ENCODE results near the gene MRPL18. TPM values are rescaled to one million over a fixed set of nuclear protein-coding genes. Genes with fewer than 3 reads are reported as not detected.

Gene MRPL18
- polyA plus RNA-seq, 1 donor from 2014 or later: 105 TPM

- peaks cover 7% of the 10 kb centered on the region for H3K79me2 ChIP-seq (replicated peaks; ENCODE audit: insufficient read depth, low read length)
- TF ChIP-seq MXI1 (conservative IDR thresholded peaks at IDR 0.05; ENCODE audit: poor library complexity, severe bottlenecking): no peak
- TF ChIP-seq, protein P1, sequence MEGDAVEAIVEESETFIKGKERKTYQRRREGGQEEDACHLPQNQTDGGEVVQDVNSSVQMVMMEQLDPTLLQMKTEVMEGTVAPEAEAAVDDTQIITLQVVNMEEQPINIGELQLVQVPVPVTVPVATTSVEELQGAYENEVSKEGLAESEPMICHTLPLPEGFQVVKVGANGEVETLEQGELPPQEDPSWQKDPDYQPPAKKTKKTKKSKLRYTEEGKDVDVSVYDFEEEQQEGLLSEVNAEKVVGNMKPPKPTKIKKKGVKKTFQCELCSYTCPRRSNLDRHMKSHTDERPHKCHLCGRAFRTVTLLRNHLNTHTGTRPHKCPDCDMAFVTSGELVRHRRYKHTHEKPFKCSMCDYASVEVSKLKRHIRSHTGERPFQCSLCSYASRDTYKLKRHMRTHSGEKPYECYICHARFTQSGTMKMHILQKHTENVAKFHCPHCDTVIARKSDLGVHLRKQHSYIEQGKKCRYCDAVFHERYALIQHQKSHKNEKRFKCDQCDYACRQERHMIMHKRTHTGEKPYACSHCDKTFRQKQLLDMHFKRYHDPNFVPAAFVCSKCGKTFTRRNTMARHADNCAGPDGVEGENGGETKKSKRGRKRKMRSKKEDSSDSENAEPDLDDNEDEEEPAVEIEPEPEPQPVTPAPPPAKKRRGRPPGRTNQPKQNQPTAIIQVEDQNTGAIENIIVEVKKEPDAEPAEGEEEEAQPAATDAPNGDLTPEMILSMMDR (IDR thresholded peaks at IDR 0.05; ENCODE audit: poor library complexity, severe bottlenecking): no peak
- no peak for TF ChIP-seq TAF1 (IDR thresholded peaks at IDR 0.05; ENCODE audit: low read depth)
- TF ChIP-seq RAD21 (conservative IDR thresholded peaks at IDR 0.05): no peak
- no peak for TF ChIP-seq EP300 (conservative IDR thresholded peaks at IDR 0.05; ENCODE audit: poor library complexity, severe bottlenecking)
- no peak for TF ChIP-seq EZH2 (IDR thresholded peaks at IDR 0.05; ENCODE audit: borderline replicate concordance, insufficient read depth, low read length, poor library complexity, severe bottlenecking)
- no peak for TF ChIP-seq REST (IDR thresholded peaks at IDR 0.05; ENCODE audit: borderline replicate concordance)
- TF ChIP-seq POLR2AphosphoS5 (IDR thresholded peaks at IDR 0.05): no peak
- no peak for TF ChIP-seq SMC3 (conservative IDR thresholded peaks at IDR 0.05; ENCODE audit: poor library complexity)
- no peaks in the 10 kb centered on the region for H3K27me3 ChIP-seq (ENCODE audit: insufficient read depth, low read depth, low read length)
- H3K4me2 ChIP-seq (ENCODE audit: low read length): no peak overlapping the region
- no peak overlapping the region for H2AFZ ChIP-seq (ENCODE audit: low read depth, low read length)
- H3K9me2 ChIP-seq (ENCODE audit: insufficient read depth, low read length): no peaks in the 10 kb centered on the region
- peaks cover 8% of the 10 kb centered on the region for H4K20me1 ChIP-seq (ENCODE audit: insufficient read depth)
- H3K4me3 ChIP-seq (ENCODE audit: low read length): no peak overlapping the region
- H3K9me3 ChIP-seq (ENCODE audit: low read length): no peaks in the 10 kb centered on the region
- H3K9ac ChIP-seq (ENCODE audit: low read length): no peak overlapping the region
- no peaks in the 10 kb centered on the region for H3F3A ChIP-seq (ENCODE audit: insufficient read depth, low read length, poor library complexity, severe bottlenecking)
- peaks cover 8% of the 10 kb centered on the region for H3K36me3 ChIP-seq (ENCODE audit: insufficient read depth, low read length)
- H3K27ac ChIP-seq (ENCODE audit: low read length): no peak overlapping the region
Observed at GRCh38 chr6:159758031-159759001, 32.0 kb upstream of the MRPL18 start.

- Histone ChIP-seq H3F3A (ENCODE audit: insufficient read depth, low read length, poor library complexity, severe bottlenecking) (no peaks in the 10 kb centered on the region), H4K20me1 (ENCODE audit: insufficient read depth) (peaks cover 2% of the 10 kb centered on the region), H3K4me2 (ENCODE audit: low read length) (no peak overlapping the region), H3K9me3 (ENCODE audit: low read length) (no peaks in the 10 kb centered on the region), H3K79me2 (replicated peaks; ENCODE audit: insufficient read depth, low read length) (peaks cover 15% of the 10 kb centered on the region), H3K4me3 (ENCODE audit: low read length) (no peak overlapping the region), H3K27ac (ENCODE audit: low read length) (no peak overlapping the region), H3K27me3 (ENCODE audit: insufficient read depth, low read depth, low read length) (no peaks in the 10 kb centered on the region), H3K9ac (ENCODE audit: low read length) (no peak overlapping the region), H2AFZ (ENCODE audit: low read depth, low read length) (no peak overlapping the region), H3K36me3 (ENCODE audit: insufficient read depth, low read length) (peaks cover 5% of the 10 kb centered on the region), H3K9me2 (ENCODE audit: insufficient read depth, low read length) (no peaks in the 10 kb centered on the region)
- TF ChIP-seq, protein P1 (IDR thresholded peaks at IDR 0.05; ENCODE audit: poor library complexity, severe bottlenecking): no peak
- TF ChIP-seq POLR2AphosphoS5 (IDR thresholded peaks at IDR 0.05): no peak
- no peak for TF ChIP-seq SMC3 (conservative IDR thresholded peaks at IDR 0.05; ENCODE audit: poor library complexity)
- TF ChIP-seq EZH2 (IDR thresholded peaks at IDR 0.05; ENCODE audit: borderline replicate concordance, insufficient read depth, low read length, poor library complexity, severe bottlenecking): no peak
- no peak for TF ChIP-seq RAD21 (conservative IDR thresholded peaks at IDR 0.05)
- TF ChIP-seq MXI1 (conservative IDR thresholded peaks at IDR 0.05; ENCODE audit: poor library complexity, severe bottlenecking): no peak
- no peak for TF ChIP-seq EP300 (conservative IDR thresholded peaks at IDR 0.05; ENCODE audit: poor library complexity, severe bottlenecking)
- no peak for TF ChIP-seq TAF1 (IDR thresholded peaks at IDR 0.05; ENCODE audit: low read depth)
- TF ChIP-seq REST (IDR thresholded peaks at IDR 0.05; ENCODE audit: borderline replicate concordance): no peak
Observed at GRCh38 chr6:159759645-159760044, 30.6 kb upstream of the MRPL18 start.
